Smooth muscle cell (in vitro differentiated cells): Measurements from ENCODE around the gene INTS3. TPM values are rescaled to one million over a fixed set of nuclear protein-coding genes. Genes with fewer than 3 reads are reported as not detected.
"Not testable (repeated sequence)": the region's sequence is repeated elsewhere in the genome, so short reads cannot be mapped to it uniquely, and the experiment has no call there.

ENCODE experiments used
- DNase-seq: peaks from one replicate; lab custom pipeline; 2025; ENCODE audit not compliant: unreplicated experiment; lab: John Stamatoyannopoulos, UW
- H2AFZ ChIP-seq: fragments of 200-600 bp; sonication (generic); 2 replicates; pipeline ENCODE4 v1.6.0; 2016; ENCODE audit warnings: antibody characterized with exemption, low read depth, mild to moderate bottlenecking
- H3F3A ChIP-seq: fragments of 200-600 bp; sonication (generic); 2 replicates; pipeline ENCODE4 v1.6.0; 2017; ENCODE audit warnings: antibody characterized with exemption, low read depth
- H3K27ac ChIP-seq: fragments of 200-600 bp; sonication (generic); 2 replicates; pipeline ENCODE4 v1.5.1; 2016; ENCODE audit warnings: low read depth, mild to moderate bottlenecking
- H3K27me3 ChIP-seq: fragments of 200-600 bp; sonication (generic); 2 replicates; pipeline ENCODE4 v1.6.1; 2016; ENCODE audit warnings: low read depth, mild to moderate bottlenecking
- H3K36me3 ChIP-seq: fragments of 200-600 bp; sonication (generic); 2 replicates; pipeline ENCODE4 v1.5.1; 2016; ENCODE audit warnings: low read depth
- H3K4me1 ChIP-seq: fragments of 200-600 bp; sonication (generic); 2 replicates; pipeline ENCODE4 v1.5.1; 2016; ENCODE audit warnings: low read depth
- H3K4me2 ChIP-seq: fragments of 200-600 bp; sonication (generic); 2 replicates; pipeline ENCODE4 v1.6.0; 2016; ENCODE audit warnings: mild to moderate bottlenecking
- H3K4me3 ChIP-seq: fragments of 200-600 bp; sonication (generic); 2 replicates; pipeline ENCODE4 v1.5.1; 2016; ENCODE audit warnings: mild to moderate bottlenecking
- H3K79me2 ChIP-seq: fragments of 200-600 bp; sonication (generic); 2 replicates; pipeline ENCODE4 v1.6.0; 2016; ENCODE audit warnings: low read depth, mild to moderate bottlenecking
- H3K9ac ChIP-seq: fragments of 200-600 bp; sonication (generic); 2 replicates; pipeline ENCODE4 v1.6.0; 2016; ENCODE audit warnings: low read depth
- H3K9me3 ChIP-seq: fragments of 200-600 bp; sonication (generic); replicated peaks from 2 replicates; pipeline ENCODE4 v1.5.1; 2016; ENCODE audit warnings: low read depth
- H4K20me1 ChIP-seq: fragments of 200-600 bp; sonication (generic); 2 replicates; pipeline ENCODE4 v1.6.0; 2016; ENCODE audit warnings: low read depth
- WGBS: methylation state at CpG from one replicate; pipeline ENCODE4 v1.1.7; 2016; ENCODE audit warnings: low lambda C conversion rate; 5-methylcytosine and 5-hydroxymethylcytosine counted together
- polyA plus RNA-seq: library from polyadenylated mRNA; unstranded; fragments of >200 nt; fragmentation: Nextera tagmentation; extraction: Ambion mirVana; gene quantifications from 2 replicates; pipeline ENCODE4 v1.2.1, GENCODE V29; 2016
- total RNA-seq: library from RNA; depleted of rRNA; stranded (reverse); fragments of >200 nt; gene quantifications from 2 replicates; pipeline ENCODE4 v1.2.3, GENCODE V29; 2014
- TF ChIP-seq, protein P1 (sequence below): fragments of 200-600 bp; sonication (generic); IDR thresholded peaks from 2 replicates; pipeline ENCODE4 v1.5.1; 2017; ENCODE audit warnings: borderline replicate concordance, mild to moderate bottlenecking, antibody characterized with exemption; ENCODE audit not compliant: insufficient read depth, poor library complexity, severe bottlenecking

INTS3 gene
- total and polyA plus RNA-seq, 2 experiments from 2014 or later, result 22.3 to 33.6 TPM

DNA sequence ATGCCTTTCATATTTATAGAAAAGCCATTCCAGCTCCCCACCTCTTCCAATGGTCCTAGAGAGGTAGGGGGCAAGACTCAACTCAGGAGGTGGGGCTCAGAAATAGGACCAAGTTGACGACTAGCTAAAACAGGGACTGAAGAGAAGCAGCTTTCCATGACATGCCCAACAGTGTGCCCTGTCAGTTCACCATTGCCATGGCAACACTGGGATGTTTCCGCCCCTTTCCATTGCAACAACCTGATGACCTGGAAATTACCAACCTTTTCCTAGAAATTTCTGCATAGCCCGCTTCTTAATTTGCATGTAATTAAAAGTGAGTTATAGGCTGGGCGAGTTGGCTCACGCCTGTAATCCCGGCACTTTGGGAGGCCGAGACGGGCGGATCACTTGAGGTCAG, 22.4 kb upstream of the INTS3 start:
- Histone ChIP-seq H3K4me2 (no peak overlapping the region), H3F3A (no peaks in the 10 kb centered on the region), H3K79me2 (no peaks in the 10 kb centered on the region), H4K20me1 (no peaks in the 10 kb centered on the region), H3K4me3 (no peak overlapping the region), H3K27ac (no peak overlapping the region), H3K9me3 (no peaks in the 10 kb centered on the region), H3K27me3 (no peaks in the 10 kb centered on the region), H3K4me1 (no peaks in the 10 kb centered on the region), H3K36me3 (no peaks in the 10 kb centered on the region), H2AFZ (no peak overlapping the region), H3K9ac (no peak overlapping the region)
- DNase-seq, result no peak
- 97% methylated on average over 9 of the region's 9 CpGs for WGBS
- TF ChIP-seq, protein P1, sequence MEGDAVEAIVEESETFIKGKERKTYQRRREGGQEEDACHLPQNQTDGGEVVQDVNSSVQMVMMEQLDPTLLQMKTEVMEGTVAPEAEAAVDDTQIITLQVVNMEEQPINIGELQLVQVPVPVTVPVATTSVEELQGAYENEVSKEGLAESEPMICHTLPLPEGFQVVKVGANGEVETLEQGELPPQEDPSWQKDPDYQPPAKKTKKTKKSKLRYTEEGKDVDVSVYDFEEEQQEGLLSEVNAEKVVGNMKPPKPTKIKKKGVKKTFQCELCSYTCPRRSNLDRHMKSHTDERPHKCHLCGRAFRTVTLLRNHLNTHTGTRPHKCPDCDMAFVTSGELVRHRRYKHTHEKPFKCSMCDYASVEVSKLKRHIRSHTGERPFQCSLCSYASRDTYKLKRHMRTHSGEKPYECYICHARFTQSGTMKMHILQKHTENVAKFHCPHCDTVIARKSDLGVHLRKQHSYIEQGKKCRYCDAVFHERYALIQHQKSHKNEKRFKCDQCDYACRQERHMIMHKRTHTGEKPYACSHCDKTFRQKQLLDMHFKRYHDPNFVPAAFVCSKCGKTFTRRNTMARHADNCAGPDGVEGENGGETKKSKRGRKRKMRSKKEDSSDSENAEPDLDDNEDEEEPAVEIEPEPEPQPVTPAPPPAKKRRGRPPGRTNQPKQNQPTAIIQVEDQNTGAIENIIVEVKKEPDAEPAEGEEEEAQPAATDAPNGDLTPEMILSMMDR, result no peak

DNA sequence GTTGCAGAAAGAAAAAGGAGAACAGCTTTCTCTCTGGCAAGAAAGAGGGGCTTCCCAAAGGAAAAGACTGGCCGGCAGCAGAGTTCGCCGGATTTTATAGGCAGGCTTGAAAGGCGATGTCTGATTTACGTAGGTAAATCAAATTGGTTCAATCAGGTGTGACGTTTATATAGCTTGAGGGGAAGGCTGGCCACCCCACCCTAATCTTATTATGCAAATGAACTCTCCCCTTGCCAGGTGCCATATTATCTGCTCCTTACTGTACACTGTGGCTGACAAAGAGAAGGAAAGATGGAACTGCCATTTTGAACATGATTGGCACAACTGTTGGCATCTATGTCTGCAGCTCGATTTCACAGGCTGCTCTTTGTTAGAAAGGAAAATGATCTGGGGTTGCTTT, 16.8 kb upstream of the INTS3 start:
- 84% methylated on average over 7 of the region's 7 CpGs for WGBS
- Histone ChIP-seq H4K20me1 (no peaks in the 10 kb centered on the region), H2AFZ (no peak overlapping the region), H3K4me3 (no peak overlapping the region), H3K27ac (no peak overlapping the region), H3K9me3 (no peaks in the 10 kb centered on the region), H3K9ac (no peak overlapping the region), H3F3A (no peaks in the 10 kb centered on the region), H3K36me3 (no peaks in the 10 kb centered on the region), H3K4me2 (no peak overlapping the region), H3K79me2 (no peaks in the 10 kb centered on the region), H3K27me3 (no peaks in the 10 kb centered on the region), H3K4me1 (no peaks in the 10 kb centered on the region)
- TF ChIP-seq, protein P1, result no peak
- no peak for DNase-seq

DNA sequence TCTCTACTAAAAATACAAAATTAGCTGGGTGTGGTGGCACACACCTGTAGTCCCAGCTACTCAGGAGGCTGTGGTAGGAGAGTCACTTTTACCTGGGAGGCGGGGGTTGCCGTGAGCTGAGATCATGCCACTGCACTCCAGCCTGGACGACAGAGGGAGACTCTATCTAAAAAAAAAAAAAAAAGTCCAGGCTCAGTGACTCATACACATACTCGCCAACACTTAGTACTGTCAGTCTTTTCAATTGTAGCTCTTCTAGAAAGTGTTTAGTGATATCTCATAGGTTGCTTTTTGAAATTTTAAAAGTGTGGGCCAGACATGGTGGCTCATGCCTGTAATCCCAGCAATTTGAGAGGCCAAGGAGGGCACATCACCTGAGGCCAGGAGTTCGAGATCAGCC, 11.6 kb upstream of the INTS3 start:
- not testable (repeated sequence) for H3F3A ChIP-seq, H3K9ac ChIP-seq, H3K36me3 ChIP-seq, H3K4me2 ChIP-seq, H3K27ac ChIP-seq, H3K79me2 ChIP-seq, H3K9me3 ChIP-seq, H3K27me3 ChIP-seq, H4K20me1 ChIP-seq, H3K4me1 ChIP-seq, H2AFZ ChIP-seq, DNase-seq, H3K4me3 ChIP-seq
- WGBS, result 83% methylated on average over 5 of the region's 5 CpGs

DNA sequence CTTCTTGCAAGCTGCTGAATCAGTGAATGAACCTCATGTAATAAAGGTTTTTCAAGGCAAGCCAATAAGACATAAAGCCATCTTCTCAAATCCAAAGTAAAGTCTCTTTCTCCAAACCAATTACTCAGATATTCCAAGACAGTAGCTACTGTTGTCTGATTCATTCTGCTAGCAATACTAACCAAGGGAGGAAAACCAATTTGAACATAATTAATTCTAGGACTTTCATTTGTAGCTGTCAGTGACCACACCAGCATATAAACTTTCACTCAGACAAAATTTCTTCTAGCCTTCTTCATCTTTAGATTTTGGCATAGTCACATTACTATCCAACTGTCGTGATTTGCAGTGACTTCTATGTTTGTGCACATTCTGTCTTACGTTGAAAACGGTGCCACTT, 10.5 kb upstream of the INTS3 start:
- no peaks in the 10 kb centered on the region for H4K20me1 ChIP-seq
- H3K9ac ChIP-seq, result no peak overlapping the region
- no peak overlapping the region for H3K27ac ChIP-seq
- no peak overlapping the region for H3K4me3 ChIP-seq
- no peak for DNase-seq
- no peaks in the 10 kb centered on the region for H3K9me3 ChIP-seq
- no peaks in the 10 kb centered on the region for H3K27me3 ChIP-seq
- WGBS, result 94% methylated on average over 3 of the region's 3 CpGs
- no peaks in the 10 kb centered on the region for H3F3A ChIP-seq
- no peaks in the 10 kb centered on the region for H3K36me3 ChIP-seq
- no peak overlapping the region for H3K4me2 ChIP-seq
- TF ChIP-seq, protein P1, result no peak
- H2AFZ ChIP-seq, result no peak overlapping the region
- H3K4me1 ChIP-seq, result no peaks in the 10 kb centered on the region
- H3K79me2 ChIP-seq, result no peaks in the 10 kb centered on the region
